Testis (tissue), 3 donors: ENCODE measurements around the gene LHX3. TPM values are rescaled to one million over a fixed set of nuclear protein-coding genes. Genes with fewer than 3 reads are reported as not detected.

Experiments used
- DNase-seq: peaks from one replicate; pipeline ENCODE4 v3.0.0-alpha.2; 2019
- H3K27ac ChIP-seq, 2 donors: fragments of 200-600 bp; sonication (generic); one replicate each; pipeline ENCODE4 v1.5.1; 2019
- H3K27me3 ChIP-seq: fragments of 200-600 bp; sonication (generic); one replicate; pipeline ENCODE4 v1.5.1; 2019
- H3K36me3 ChIP-seq: fragments of 200-600 bp; sonication (generic); one replicate; pipeline ENCODE4 v1.5.1; 2017; ENCODE audit warnings: low read depth; ENCODE audit errors: missing control alignments
- H3K4me1 ChIP-seq: fragments of 200-600 bp; sonication (generic); one replicate; pipeline ENCODE4 v1.5.1; 2019
- H3K4me3 ChIP-seq, 2 donors: fragments of 200-600 bp; sonication (generic); one replicate each; pipeline ENCODE4 v1.5.1; 2017 to 2019
- H3K9me3 ChIP-seq: fragments of 200-600 bp; sonication (generic); one replicate; pipeline ENCODE4 v1.5.1; 2017
- CTCF ChIP-seq, 3 experiments: fragments of 450-650 bp in 2 of 3; fragments of 200-600 bp in 1 of 3; sonication (generic) in 1 of 3; IDR thresholded peaks; one replicate each; pipeline ENCODE4 v1.5.1; 2016 to 2019; ENCODE audit warnings: antibody characterized with exemption in 3 of 3, mild to moderate bottlenecking in 2 of 3, moderate library complexity in 1 of 3
- POLR2A ChIP-seq: fragments of 450-650 bp; IDR thresholded peaks from one replicate; pipeline ENCODE4 v1.6.1; 2017; ENCODE audit warnings: antibody characterized with exemption, mild to moderate bottlenecking, moderate library complexity
- WGBS, 2 donors: methylation state at CpG; one replicate each; pipeline ENCODE4 v1.1.5; 2018; 5-methylcytosine and 5-hydroxymethylcytosine counted together
- intact Hi-C: fragments of 100-400 bp; cut with DNase I; formaldehyde crosslinking; loops from one replicate; pipeline ENCODE4 v1.15.1; 2023; ENCODE audit warnings: low total_unique reads
- polyA plus RNA-seq: library from polyadenylated mRNA; stranded (reverse); fragments of 350-450 nt; fragmentation: Illumina TruSeq; extraction: RNeasy Lipid Tissue Mini Kit (QIAGEN cat#74804); gene quantifications from one replicate; pipeline ENCODE4 v1.2.3, GENCODE V29; 2014; ENCODE audit warnings: low read depth, low replicate concordance; ENCODE audit not compliant: insufficient read depth
- total RNA-seq, 2 donors: library from RNA; depleted of rRNA; stranded (reverse); fragments of >200 nt; gene quantifications; one replicate each; pipeline ENCODE4 v1.2.3, GENCODE V29; 2016

Gene LHX3
- total and polyA plus RNA-seq, 3 donors from 2014 or later = 0.55 to 0.62 TPM; not detected in 1

- no peaks in the 10 kb centered on the region for H3K9me3 ChIP-seq
- 76 to 81% methylated on average over 8 to 11 of the region's 11 CpGs for WGBS, 2 donors
- H3K36me3 ChIP-seq = no peaks in the 10 kb centered on the region
- DNase-seq = no peak
- no peak overlapping the region for H3K27ac ChIP-seq
- intact Hi-C loops = no loop called here
- H3K4me1 ChIP-seq = no peaks in the 10 kb centered on the region
- no peak overlapping the region for H3K4me3 ChIP-seq
- H3K27me3 ChIP-seq = no peaks in the 10 kb centered on the region
- no peak for TF ChIP-seq POLR2A
- no peak for TF ChIP-seq CTCF (IDR thresholded peaks at IDR 0.05)
These were observed 33.0 kb downstream of the LHX3 start for GRCh38 chr9:136171801-136172411.

- 65 to 75% methylated on average over 8 to 16 of the region's 16 CpGs for WGBS, 2 donors
- intact Hi-C loops = no loop called here
- TF ChIP-seq POLR2A = no peak
- no peak for TF ChIP-seq CTCF (IDR thresholded peaks at IDR 0.05)
- H3K4me1 ChIP-seq = no peaks in the 10 kb centered on the region
- no peaks in the 10 kb centered on the region for H3K27me3 ChIP-seq
- no peaks in the 10 kb centered on the region for H3K36me3 ChIP-seq
- H3K4me3 ChIP-seq = no peak overlapping the region
- no peaks in the 10 kb centered on the region for H3K9me3 ChIP-seq
- no peak for DNase-seq
- H3K27ac ChIP-seq = no peak overlapping the region
These were observed 33.7 kb downstream of the LHX3 start for GRCh38 chr9:136171009-136171800.

GRCh38 chr9:136170006-136170901, 34.7 kb downstream of the LHX3 start:
- Histone ChIP-seq H3K36me3 (no peaks in the 10 kb centered on the region), H3K4me3 (no peak overlapping the region), H3K27ac (no peak overlapping the region), H3K4me1 (no peaks in the 10 kb centered on the region), H3K9me3 (no peaks in the 10 kb centered on the region), H3K27me3 (no peaks in the 10 kb centered on the region)
- intact Hi-C loops = no loop called here
- 45 to 53% methylated on average over 2 to 28 of the region's 28 CpGs for whole genome bisulfite sequencing, 2 donors
- peak; percentile 43 for DNase-seq
- TF ChIP-seq CTCF (IDR thresholded peaks at IDR 0.05) (peak; percentile 54 to 68 (median 57)), POLR2A (no peak)

GRCh38 chr9:136169495-136169894, 35.4 kb downstream of the LHX3 start:
- intact Hi-C loops = no loop called here
- no peak for TF ChIP-seq CTCF (IDR thresholded peaks at IDR 0.05)
- no peak for TF ChIP-seq POLR2A
- Histone ChIP-seq H3K4me1 (no peaks in the 10 kb centered on the region), H3K9me3 (no peaks in the 10 kb centered on the region), H3K27ac (no peak overlapping the region), H3K27me3 (no peaks in the 10 kb centered on the region), H3K4me3 (no peak overlapping the region), H3K36me3 (no peaks in the 10 kb centered on the region)
- DNase-seq = no peak
- WGBS, 2 donors = 53 to 57% methylated on average over 6 of the region's 6 CpGs
